Measurements from ENCODE around the gene FBXW12. TPM values are rescaled to one million over a fixed set of nuclear protein-coding genes. Genes with fewer than 3 reads are reported as not detected.

The FBXW12 gene
- not detected in 2 replicates for total RNA-seq

GRCh38 chr3:48371651-48372376 lies at the start of gene FBXW12:
FBXW12 (plus strand) TSS chr3:48372219; CDS start chr3:48372768, 549 bp downstream.

GRCh38 chr3:48333346-48334245 lies 38.4 kb upstream of the FBXW12 start, which contains the start of gene SPINK8:
SPINK8 (minus strand) TSS chr3:48333661; CDS start chr3:48328341, 5,320 bp downstream.

GRCh38 chr3:48429960-48430707 lies 58.1 kb downstream of the FBXW12 start, which contains the start of gene PLXNB1:
PLXNB1 (minus strand) TSS chr3:48430086; CDS start chr3:48424611, 5,475 bp downstream.

GRCh38 chr3:48439820-48440589 lies 68.0 kb downstream of the FBXW12 start, which contains the start of the genes CCDC51 and TMA7:
CCDC51 (minus strand) TSS chr3:48440119; CDS start chr3:48435128, 4,991 bp downstream.
TMA7 (plus strand) TSS chr3:48440257; CDS start chr3:48440297, 40 bp downstream.

Other genes with a start within 250 kb of the FBXW12 start
- 2.4 and 8.5 TPM in 2 replicates for gene CDC25A, start 183.8 kb upstream of the FBXW12 start, total RNA-seq
- not detected in 2 replicates for gene CAMP, start 148.7 kb upstream of the FBXW12 start, total RNA-seq
- 5.0 and 5.9 TPM in 2 replicates for gene ZNF589, start 131.1 kb upstream of the FBXW12 start, total RNA-seq
- 24.3 and 32.3 TPM in 2 replicates for gene NME6, start 70.9 kb upstream of the FBXW12 start, total RNA-seq
- not detected in 2 replicates for gene SPINK8, start 38.6 kb upstream of the FBXW12 start, total RNA-seq
- 33.6 and 45.5 TPM in 2 replicates for gene PLXNB1, start 57.9 kb downstream of the FBXW12 start, total RNA-seq
- 19.6 and 20.1 TPM in 2 replicates for gene CCDC51, start 67.9 kb downstream of the FBXW12 start, total RNA-seq
- gene TMA7, start 68.0 kb downstream of the FBXW12 start, total RNA-seq = 177 and 213 TPM in 2 replicates
- 4.2 and 5.3 TPM in 2 replicates for gene ATRIP, start 74.5 kb downstream of the FBXW12 start, total RNA-seq
- gene SHISA5, start 132.0 kb downstream of the FBXW12 start, total RNA-seq = 103 and 130 TPM in 2 replicates
- gene PFKFB4, start 184.6 kb downstream of the FBXW12 start, total RNA-seq = 44.6 and 46.0 TPM in 2 replicates
- 2.1 and 2.3 TPM in 2 replicates for gene UCN2, start 191.6 kb downstream of the FBXW12 start, total RNA-seq
- 52.0 and 55.2 TPM in 2 replicates for gene COL7A1, start 223.1 kb downstream of the FBXW12 start, total RNA-seq
- gene UQCRC1, start 237.4 kb downstream of the FBXW12 start, total RNA-seq = 276 and 300 TPM in 2 replicates
- gene TMEM89, start 249.6 kb downstream of the FBXW12 start, total RNA-seq = not detected in 2 replicates

All from smooth muscle cell of the umbilical artery (primary cell).